Astrocyte (in vitro differentiated cells and primary cell): ENCODE results near the gene CAT. TPM values are rescaled to one million over a fixed set of nuclear protein-coding genes. Genes with fewer than 3 reads are reported as not detected.

ENCODE experiments used
- DNase-seq: peaks from one replicate; pipeline ENCODE4 v3.0.0-alpha.2; 2010; ENCODE audit warnings: low read depth
- FAIRE-seq: peaks from 2 replicates; lab custom pipeline; 2011; peaks lifted over from hg19 to GRCh38; lab: Jason Lieb, UNC
- H2AFZ ChIP-seq: 2 replicates; pipeline ENCODE4 v1.6.0; 2012; ENCODE audit warnings: low read depth, low read length, inconsistent platforms
- H3K27ac ChIP-seq: 2 replicates; pipeline ENCODE4 v1.5.1; 2011; ENCODE audit warnings: low read depth, low read length, inconsistent platforms
- H3K27me3 ChIP-seq: 2 replicates; pipeline ENCODE4 v1.6.0; 2011; ENCODE audit warnings: low read length, inconsistent platforms; ENCODE audit not compliant: insufficient read depth
- H3K36me3 ChIP-seq: 2 replicates; pipeline ENCODE4 v1.5.1; 2011; ENCODE audit warnings: low read length, inconsistent platforms; ENCODE audit not compliant: insufficient read depth
- H3K4me1 ChIP-seq: 2 replicates; pipeline ENCODE4 v1.5.1; 2011; ENCODE audit warnings: low read length, inconsistent platforms; ENCODE audit not compliant: insufficient read depth
- H3K4me2 ChIP-seq: 2 replicates; pipeline ENCODE4 v1.6.0; 2012; ENCODE audit warnings: low read length, inconsistent platforms
- H3K4me3 ChIP-seq: 2 replicates; pipeline ENCODE4 v1.5.1; 2011; ENCODE audit warnings: low read depth, mild to moderate bottlenecking, low read length, inconsistent platforms; ENCODE audit not compliant: insufficient read depth
- H3K79me2 ChIP-seq: 2 replicates; pipeline ENCODE4 v1.6.0; 2012; ENCODE audit warnings: mild to moderate bottlenecking, low read length, inconsistent platforms; ENCODE audit not compliant: insufficient read depth
- H3K9ac ChIP-seq: 2 replicates; pipeline ENCODE4 v1.6.0; 2012; ENCODE audit warnings: mild to moderate bottlenecking, low read length, inconsistent platforms
- H3K9me3 ChIP-seq: 2 replicates; pipeline ENCODE4 v1.5.1; 2012; ENCODE audit warnings: low read depth, mild to moderate bottlenecking, low read length, inconsistent platforms; ENCODE audit not compliant: insufficient read depth
- H4K20me1 ChIP-seq: 2 replicates; pipeline ENCODE4 v1.6.0; 2012; ENCODE audit warnings: low read length, inconsistent platforms; ENCODE audit not compliant: insufficient read depth
- H3K27ac Mint-ChIP-seq: one replicate; pipeline ENCODE4 v1.8.0; 2021; ENCODE audit warnings: mild to moderate bottlenecking, mixed read lengths; ENCODE audit not compliant: unreplicated experiment
- H3K27me3 Mint-ChIP-seq: one replicate; pipeline ENCODE4 v1.8.0; 2021; ENCODE audit warnings: low read depth, mixed read lengths; ENCODE audit not compliant: unreplicated experiment
- H3K36me3 Mint-ChIP-seq: one replicate; pipeline ENCODE4 v1.8.0; 2021; ENCODE audit warnings: low read depth, mixed read lengths; ENCODE audit not compliant: unreplicated experiment
- H3K4me1 Mint-ChIP-seq: one replicate; pipeline ENCODE4 v1.8.0; 2021; ENCODE audit warnings: low read depth, mixed read lengths; ENCODE audit not compliant: unreplicated experiment
- H3K4me3 Mint-ChIP-seq: one replicate; pipeline ENCODE4 v1.8.0; 2021; ENCODE audit warnings: mild to moderate bottlenecking, moderate library complexity, mixed read lengths; ENCODE audit not compliant: unreplicated experiment
- H3K9me3 Mint-ChIP-seq: one replicate; pipeline ENCODE4 v1.8.0; 2021; ENCODE audit warnings: mild to moderate bottlenecking, mixed read lengths; ENCODE audit not compliant: unreplicated experiment
- CTCF ChIP-seq: IDR thresholded peaks from 2 replicates; pipeline ENCODE4 v1.5.1; 2011; ENCODE audit warnings: low read depth, mild to moderate bottlenecking, inconsistent platforms, low read length, moderate library complexity; ENCODE audit not compliant: insufficient read depth
- EZH2 ChIP-seq: IDR thresholded peaks from 2 replicates; pipeline ENCODE4 v1.6.1; 2012; ENCODE audit warnings: mild to moderate bottlenecking, low read length, inconsistent platforms; ENCODE audit not compliant: insufficient read depth
- total RNA-seq: library from RNA; stranded (reverse); gene quantifications from 2 replicates; pipeline ENCODE4 v1.2.1, GENCODE V29; 2021

The CAT gene
- total RNA-seq, 1 donor from 2014 or later: 17.6 TPM

GRCh38 chr11:34448223-34448994 is 9.7 kb downstream of the CAT start:
- H3K4me1 Mint-ChIP-seq: peaks cover 13% of the 10 kb centered on the region
- H3K27me3 Mint-ChIP-seq: no peaks in the 10 kb centered on the region

GRCh38 chr11:34449013-34449412 is 10.3 kb downstream of the CAT start:
- no peak overlapping the region for H3K4me3 ChIP-seq
- Mint-ChIP-seq H3K27me3 (no peaks in the 10 kb centered on the region), H3K4me1 (peaks cover 13% of the 10 kb centered on the region), H3K36me3 (peaks cover 14% of the 10 kb centered on the region), H3K4me3 (no peak overlapping the region), H3K9me3 (no peaks in the 10 kb centered on the region), H3K27ac (no peak overlapping the region)
- no peak for FAIRE-seq
- peaks cover 18% of the 10 kb centered on the region for H3K79me2 ChIP-seq
- no peak overlapping the region for H3K9ac ChIP-seq
- peak overlapping the region; percentile 7 for H3K4me2 ChIP-seq
- peaks cover 33% of the 10 kb centered on the region for H4K20me1 ChIP-seq
- no peak overlapping the region for H2AFZ ChIP-seq
- H3K36me3 ChIP-seq: peaks cover 22% of the 10 kb centered on the region
- H3K27ac ChIP-seq: no peak overlapping the region
- TF ChIP-seq EZH2: no peak
- no peaks in the 10 kb centered on the region for H3K27me3 ChIP-seq
- H3K9me3 ChIP-seq: no peaks in the 10 kb centered on the region
- no peak for DNase-seq
- peaks cover 6% of the 10 kb centered on the region for H3K4me1 ChIP-seq

More at GRCh38 chr11:34448223-34448994, 9.7 kb downstream of the CAT start:
- Mint-ChIP-seq H3K36me3 (peaks cover 12% of the 10 kb centered on the region), H3K9me3 (no peaks in the 10 kb centered on the region), H3K27ac (no peak overlapping the region), H3K4me3 (no peak overlapping the region)
- no peak for DNase-seq
- peaks cover 38% of the 10 kb centered on the region for H4K20me1 ChIP-seq
- no peak overlapping the region for H3K4me3 ChIP-seq
- peak overlapping the region; percentile 7 for H3K4me2 ChIP-seq
- FAIRE-seq: no peak
- no peak overlapping the region for H2AFZ ChIP-seq
- TF ChIP-seq CTCF (no peak), EZH2 (no peak)
- no peaks in the 10 kb centered on the region for H3K27me3 ChIP-seq
- peaks cover 6% of the 10 kb centered on the region for H3K4me1 ChIP-seq
- H3K9ac ChIP-seq: no peak overlapping the region
- peaks cover 21% of the 10 kb centered on the region for H3K79me2 ChIP-seq
- no peak overlapping the region for H3K27ac ChIP-seq
- H3K36me3 ChIP-seq: peaks cover 18% of the 10 kb centered on the region
- H3K9me3 ChIP-seq: no peaks in the 10 kb centered on the region

GRCh38 chr11:34451053-34451452 is 12.3 kb downstream of the CAT start:
- peaks cover 6% of the 10 kb centered on the region for H3K4me1 ChIP-seq
- no peak overlapping the region for H2AFZ ChIP-seq
- no peaks in the 10 kb centered on the region for H3K9me3 Mint-ChIP-seq
- FAIRE-seq (no peak), DNase-seq (no peak)
- H3K27ac ChIP-seq: no peak overlapping the region
- H3K9ac ChIP-seq: no peak overlapping the region
- peaks cover 4% of the 10 kb centered on the region for H3K79me2 ChIP-seq
- no peaks in the 10 kb centered on the region for H3K9me3 ChIP-seq
- H3K27ac Mint-ChIP-seq: no peak overlapping the region
- H3K27me3 ChIP-seq: no peaks in the 10 kb centered on the region
- peaks cover 32% of the 10 kb centered on the region for H3K36me3 ChIP-seq
- no peak overlapping the region for H3K4me3 Mint-ChIP-seq
- H3K36me3 Mint-ChIP-seq: peaks cover 16% of the 10 kb centered on the region
- peaks cover 22% of the 10 kb centered on the region for H4K20me1 ChIP-seq
- no peaks in the 10 kb centered on the region for H3K27me3 Mint-ChIP-seq
- peaks cover 13% of the 10 kb centered on the region for H3K4me1 Mint-ChIP-seq
- no peak overlapping the region for H3K4me2 ChIP-seq
- H3K4me3 ChIP-seq: no peak overlapping the region
- TF ChIP-seq EZH2 (no peak), CTCF (no peak)
